Activated CD4-positive, alpha-beta T cell treated with anti-CD3 and anti-CD28 coated beads, Interleukin-2, Interleukin-6, amounts not matched to agents 100 ng/mL and 50 ng/mL, durations not matched to agents 16 hours and 8 hours (primary cell): ENCODE results near the gene NOL8.

ENCODE experiments used
- DNase-seq: peaks from one replicate; pipeline ENCODE4 v3.0.0-alpha.2; 2020

The NOL8 gene

GRCh38 chr9:92310562-92310961 lies 14.6 kb downstream of the NOL8 start:
- no peak for DNase-seq

GRCh38 chr9:92308893-92309292 lies 16.3 kb downstream of the NOL8 start:
- no peak for DNase-seq

- DNase-seq, result no peak
Measured at GRCh38 chr9:92300936-92301335, 24.2 kb downstream of the NOL8 start.

GRCh38 chr9:92299116-92299515 lies 26.0 kb downstream of the NOL8 start:
- DNase-seq, result no peak

- no peak for DNase-seq
Measured at GRCh38 chr9:92298036-92298435, 27.1 kb downstream of the NOL8 start.

GRCh38 chr9:92297611-92298010 lies 27.5 kb downstream of the NOL8 start:
- no peak for DNase-seq

- no peak for DNase-seq
Measured at GRCh38 chr9:92295827-92296258, 29.3 kb downstream of the NOL8 start.

GRCh38 chr9:92295240-92295790 lies 29.8 kb downstream of the NOL8 start:
- no peak for DNase-seq

- peak; percentile 22 for DNase-seq
Measured at GRCh38 chr9:92294297-92294676, 30.9 kb downstream of the NOL8 start.

GRCh38 chr9:92293452-92294296 lies 31.5 kb downstream of the NOL8 start, which contains the start of gene IARS1:
Gene IARS1, minus strand, starts transcription at chr9:92293697. Its CDS starts 4,278 bp downstream, at chr9:92289419.
- peak; percentile 100 for DNase-seq

- no peak for DNase-seq
Measured at GRCh38 chr9:92293075-92293354, 32.1 kb downstream of the NOL8 start.

- no peak for DNase-seq
Measured at GRCh38 chr9:92292338-92293074, 32.6 kb downstream of the NOL8 start.

- DNase-seq, result no peak
Measured at GRCh38 chr9:92291577-92291976, 33.6 kb downstream of the NOL8 start.

- no peak for DNase-seq
Measured at GRCh38 chr9:92290785-92291429, 34.2 kb downstream of the NOL8 start.

- no peak for DNase-seq
Measured at GRCh38 chr9:92289708-92290390, 35.3 kb downstream of the NOL8 start.

GRCh38 chr9:92279302-92279701 lies 45.8 kb downstream of the NOL8 start:
- DNase-seq, result no peak

- DNase-seq, result no peak
Measured at GRCh38 chr9:92278110-92278509, 47.0 kb downstream of the NOL8 start.

- peak; percentile 23 for DNase-seq
Measured at GRCh38 chr9:92276331-92277032, 48.7 kb downstream of the NOL8 start.

GRCh38 chr9:92275541-92275940 lies 49.6 kb downstream of the NOL8 start:
- DNase-seq, result no peak

- DNase-seq, result no peak
Measured at GRCh38 chr9:92270511-92270910, 54.6 kb downstream of the NOL8 start.

GRCh38 chr9:92266486-92266885 lies 58.7 kb downstream of the NOL8 start:
- DNase-seq, result no peak

- no peak for DNase-seq
Measured at GRCh38 chr9:92265154-92265553, 60.0 kb downstream of the NOL8 start.
